GM19324 (cell line): ENCODE results near the gene MSI2.
A peak's percentile ranks its signal among the peaks of the same experiment; 100 is the strongest.

Experiments used
- ATAC-seq: cut with Tn5 transposase; IDR thresholded peaks from one replicate; pipeline ENCODE4 v1.9.1; 2021; ENCODE audit warnings: mild to moderate bottlenecking, moderate library complexity; ENCODE audit not compliant: unreplicated experiment, low FRiP score

The MSI2 gene

DNA sequence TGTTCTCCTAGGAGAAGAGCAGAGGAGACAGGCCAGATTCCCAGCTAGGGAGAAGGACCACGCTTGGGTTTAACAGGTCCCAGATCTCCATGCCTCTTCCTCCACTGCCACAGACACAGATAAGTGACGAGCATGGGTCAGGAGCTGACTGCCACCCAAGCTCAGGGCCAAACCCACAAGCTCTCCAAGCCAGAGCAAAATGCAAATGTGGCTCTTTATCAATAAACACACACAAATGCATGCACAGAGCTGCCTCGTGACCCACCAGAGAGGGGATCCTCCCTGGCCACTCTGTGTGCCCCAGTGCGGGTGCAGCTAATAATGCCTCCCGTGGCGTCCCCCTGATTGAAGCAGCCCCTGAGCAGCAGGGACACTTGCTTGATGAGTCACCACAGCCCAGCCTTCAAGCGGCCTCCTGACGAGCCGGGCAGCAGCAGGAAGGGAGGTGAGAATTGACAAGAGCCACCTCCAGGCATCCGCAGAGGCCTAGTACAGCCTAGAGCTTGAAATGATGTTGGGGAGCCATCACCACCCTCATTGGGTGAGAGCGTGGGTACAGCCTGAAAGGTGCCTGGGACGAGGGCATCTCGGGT lies 344.9 kb downstream of the MSI2 start:
- no peak for ATAC-seq

DNA sequence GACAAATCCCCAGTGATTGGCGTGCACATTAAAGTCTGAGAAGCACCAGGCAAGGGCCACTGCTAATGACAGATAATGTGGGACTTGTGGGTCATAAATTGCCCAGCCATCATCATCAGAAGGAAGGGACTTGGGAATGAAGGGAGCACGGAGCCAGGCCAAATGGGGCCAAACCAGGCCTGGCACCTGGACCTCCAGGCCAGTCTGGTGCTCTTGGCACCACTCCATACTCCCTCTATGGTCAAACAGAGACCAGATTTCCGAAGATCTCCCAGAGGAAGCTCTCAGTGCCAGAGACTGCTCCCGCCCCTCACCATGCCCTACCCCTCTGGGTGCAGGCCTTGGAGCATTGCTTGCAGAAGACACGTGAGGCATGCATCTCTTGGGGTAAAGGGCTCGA lies 346.6 kb downstream of the MSI2 start:
- no peak for ATAC-seq

DNA sequence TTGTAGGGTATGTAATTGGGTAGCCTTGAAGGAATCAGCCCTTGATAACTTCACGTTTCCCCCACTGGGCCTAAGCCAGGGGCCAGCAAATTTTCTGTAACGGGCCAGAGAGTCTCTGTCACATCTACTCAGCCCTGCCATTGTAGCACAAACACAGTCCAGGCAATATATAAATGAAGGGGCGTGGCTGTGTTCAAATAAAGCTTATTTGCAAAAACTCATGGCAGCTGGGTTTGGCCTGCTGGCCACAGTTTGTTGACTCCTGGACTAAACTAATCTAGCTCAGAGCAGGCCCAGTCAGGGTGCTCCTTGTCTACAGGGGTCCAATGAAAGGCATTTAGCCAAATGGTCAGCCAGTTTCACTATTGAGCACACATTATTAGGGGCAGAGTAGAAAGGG lies 347.2 kb downstream of the MSI2 start:
- ATAC-seq = no peak

DNA sequence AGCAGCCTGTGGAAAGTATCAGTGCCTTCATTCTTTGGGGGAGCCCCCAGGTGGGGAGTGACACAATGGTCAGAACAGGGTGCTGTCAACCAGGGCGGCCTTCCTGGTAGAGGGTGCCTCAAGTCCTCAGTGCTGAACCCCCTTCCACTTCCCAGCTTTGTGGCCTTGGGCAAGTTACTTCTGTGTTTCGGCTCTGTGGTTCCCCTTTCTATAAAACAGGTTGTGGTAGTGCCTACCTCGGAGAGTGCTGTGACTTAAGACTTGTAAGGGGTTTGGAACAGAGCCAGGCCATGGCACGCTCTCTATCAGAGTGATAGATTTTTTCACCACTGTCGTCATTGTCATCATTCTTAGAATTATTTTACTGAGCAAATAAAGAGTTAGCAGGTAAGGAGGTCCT lies 347.7 kb downstream of the MSI2 start:
- ATAC-seq = peak; percentile 43

DNA sequence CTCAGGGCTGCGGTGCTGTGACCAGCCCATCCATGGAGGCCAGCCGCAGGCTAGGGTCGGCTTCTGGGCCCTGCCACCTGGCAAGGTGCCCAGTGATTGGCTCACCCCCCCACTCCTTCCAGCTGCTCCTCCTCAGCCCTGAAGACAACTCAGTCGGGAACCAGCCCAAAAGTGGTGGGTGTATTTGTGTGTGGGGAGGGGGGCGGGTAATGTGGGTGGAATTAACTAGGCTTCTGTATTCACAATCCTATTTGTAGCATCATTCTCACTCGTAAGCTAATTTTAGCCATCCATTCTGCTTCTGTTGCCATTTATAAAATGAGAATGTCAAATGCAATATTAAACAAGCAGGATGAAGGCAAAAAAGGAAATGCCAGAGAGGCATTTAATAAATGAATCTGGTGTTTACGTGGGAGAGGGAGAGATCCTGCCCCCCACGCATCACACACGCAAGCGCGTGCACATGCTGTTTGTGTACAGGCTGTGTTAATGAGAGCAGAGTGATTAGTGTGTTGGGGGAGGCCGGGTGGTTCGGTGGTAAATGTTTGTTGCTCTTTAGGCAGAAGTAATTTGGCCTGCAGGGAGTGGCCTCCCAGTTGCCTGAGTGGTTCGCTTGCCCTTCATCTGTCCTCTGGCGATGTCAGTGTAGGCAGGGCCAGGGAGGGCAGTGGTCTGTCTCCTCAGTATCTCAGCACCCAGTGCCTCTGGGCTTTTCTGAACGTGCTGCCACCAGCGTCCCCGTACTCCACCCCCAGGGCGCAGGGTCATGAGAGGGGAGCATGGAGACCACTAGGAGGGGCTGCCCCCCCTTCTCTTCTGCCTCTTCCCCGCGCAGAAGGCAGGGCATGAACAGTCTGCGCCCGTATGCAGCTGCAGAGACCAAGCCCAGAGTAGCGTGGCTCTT lies 348.7 kb downstream of the MSI2 start:
- ATAC-seq = peak; percentile 69

DNA sequence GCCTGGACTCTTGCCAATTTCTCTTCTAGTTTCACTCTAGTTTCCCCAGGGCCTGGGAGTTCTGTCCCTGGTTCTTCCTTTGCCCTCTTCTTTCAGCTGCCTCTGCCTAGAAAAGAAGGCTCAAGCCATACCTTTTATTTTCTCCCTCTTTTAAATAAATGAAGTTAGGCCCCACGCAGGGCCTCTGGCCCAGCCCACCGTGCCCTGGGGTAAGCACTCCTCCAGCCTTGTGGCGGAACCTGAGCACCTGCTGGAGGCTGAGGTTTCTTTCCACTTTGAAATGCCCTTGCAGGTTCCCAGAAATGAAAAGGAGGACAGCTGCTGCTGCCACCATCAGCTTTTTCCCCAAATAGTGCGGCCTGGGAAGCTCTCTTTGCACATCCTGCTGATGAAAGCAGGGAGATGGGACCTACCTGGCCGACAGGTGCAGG lies 349.4 kb downstream of the MSI2 start:
- ATAC-seq = peak; percentile 28

DNA sequence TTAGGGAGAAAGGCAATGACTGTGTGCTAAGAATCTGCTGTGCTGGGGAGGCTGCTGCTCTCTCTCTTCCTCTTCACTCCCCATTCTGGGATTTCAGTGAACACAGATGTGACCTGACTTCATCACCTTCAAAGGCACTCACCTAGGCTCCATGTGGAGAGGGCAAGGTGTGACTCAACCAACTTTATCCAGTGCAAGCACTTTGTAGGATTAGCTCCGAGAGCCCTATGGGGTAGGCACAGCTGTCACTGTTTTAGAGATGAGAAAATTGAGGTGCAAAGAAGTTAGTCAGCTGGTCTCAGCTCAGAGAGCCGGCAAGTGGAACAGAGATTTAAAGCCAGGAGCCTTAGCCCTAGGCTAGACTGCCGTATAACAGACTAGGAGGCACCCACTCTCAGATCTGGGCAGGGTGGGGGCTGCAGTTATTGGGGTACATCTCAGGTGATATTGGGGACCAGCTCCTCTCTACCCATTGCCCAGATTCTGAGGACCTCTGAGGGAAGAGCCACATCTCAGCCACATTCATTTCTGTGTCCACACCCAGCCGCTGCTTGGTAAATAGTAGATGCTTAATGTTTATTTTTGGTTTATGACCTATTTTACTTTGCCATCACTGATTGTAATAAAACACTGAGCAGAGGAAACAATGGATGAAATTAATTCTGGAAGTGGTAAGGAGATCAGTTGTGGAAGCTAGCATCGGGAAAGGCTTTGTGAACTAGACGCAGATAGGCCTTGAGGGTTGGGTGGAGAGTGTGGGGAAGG lies 350.0 kb downstream of the MSI2 start:
- ATAC-seq = no peak

DNA sequence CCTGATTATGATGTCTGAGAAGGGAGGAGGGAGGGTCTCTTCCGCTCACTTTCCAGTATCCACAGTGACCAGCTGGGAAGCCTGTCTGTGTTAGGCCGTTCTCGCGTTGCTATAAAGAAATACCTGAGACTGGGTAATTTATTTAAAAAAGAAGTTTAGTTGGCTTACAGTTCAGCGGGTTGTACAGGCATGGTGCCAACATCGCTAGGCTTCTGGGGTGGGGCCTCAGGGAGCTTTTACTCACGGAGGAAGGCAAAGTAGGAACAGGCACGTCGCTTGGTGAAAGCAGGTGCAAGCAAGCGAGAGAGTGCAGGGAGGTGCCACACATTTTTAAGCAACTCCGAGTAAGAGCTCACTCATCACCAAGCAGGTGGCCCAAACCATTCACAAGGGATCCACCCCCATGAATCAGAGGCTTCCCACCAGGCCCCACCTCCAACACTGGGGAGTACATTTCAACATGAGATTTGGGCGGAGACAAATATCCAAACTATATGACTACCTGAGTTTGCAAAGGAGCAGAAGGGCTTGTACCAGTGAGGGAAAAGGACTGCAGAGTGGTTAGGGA lies 351.3 kb downstream of the MSI2 start:
- ATAC-seq = no peak

DNA sequence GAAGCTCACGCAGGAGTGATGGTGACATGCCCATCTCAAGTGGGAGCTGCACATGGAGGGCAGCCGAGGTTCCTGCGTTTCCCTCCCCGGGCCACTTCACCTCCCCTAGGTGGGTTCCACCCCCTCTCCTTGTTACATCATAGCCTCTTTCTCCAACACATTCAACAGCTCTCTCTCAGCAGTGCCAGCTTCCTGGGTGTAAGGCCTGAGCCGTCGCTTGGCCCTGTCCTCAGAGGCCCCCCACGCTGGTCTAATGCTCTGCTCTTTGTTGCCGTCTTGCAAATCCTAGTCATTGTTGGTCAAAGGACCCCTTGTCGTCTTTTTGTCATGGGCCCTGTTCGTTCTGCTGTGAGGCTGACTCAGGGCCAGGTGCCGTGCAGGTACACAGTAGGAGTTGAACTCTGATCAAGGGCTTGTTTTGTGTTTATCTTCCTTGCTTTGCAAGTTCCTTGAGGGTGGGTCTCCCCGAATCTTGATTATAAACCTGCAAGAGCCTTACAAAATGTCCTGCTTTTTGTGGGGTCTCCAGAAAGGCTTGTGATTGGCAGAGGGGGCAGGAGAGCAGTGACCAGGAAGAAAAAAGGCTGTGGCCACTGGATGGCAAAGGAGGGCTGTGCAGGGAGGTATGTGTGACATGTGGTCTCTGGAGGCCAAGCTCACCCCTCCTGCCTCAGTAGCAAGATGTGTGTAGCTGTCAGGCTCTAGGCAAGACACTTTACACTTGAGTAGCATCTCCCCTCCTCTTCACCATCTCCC lies 352.2 kb downstream of the MSI2 start:
- no peak for ATAC-seq

DNA sequence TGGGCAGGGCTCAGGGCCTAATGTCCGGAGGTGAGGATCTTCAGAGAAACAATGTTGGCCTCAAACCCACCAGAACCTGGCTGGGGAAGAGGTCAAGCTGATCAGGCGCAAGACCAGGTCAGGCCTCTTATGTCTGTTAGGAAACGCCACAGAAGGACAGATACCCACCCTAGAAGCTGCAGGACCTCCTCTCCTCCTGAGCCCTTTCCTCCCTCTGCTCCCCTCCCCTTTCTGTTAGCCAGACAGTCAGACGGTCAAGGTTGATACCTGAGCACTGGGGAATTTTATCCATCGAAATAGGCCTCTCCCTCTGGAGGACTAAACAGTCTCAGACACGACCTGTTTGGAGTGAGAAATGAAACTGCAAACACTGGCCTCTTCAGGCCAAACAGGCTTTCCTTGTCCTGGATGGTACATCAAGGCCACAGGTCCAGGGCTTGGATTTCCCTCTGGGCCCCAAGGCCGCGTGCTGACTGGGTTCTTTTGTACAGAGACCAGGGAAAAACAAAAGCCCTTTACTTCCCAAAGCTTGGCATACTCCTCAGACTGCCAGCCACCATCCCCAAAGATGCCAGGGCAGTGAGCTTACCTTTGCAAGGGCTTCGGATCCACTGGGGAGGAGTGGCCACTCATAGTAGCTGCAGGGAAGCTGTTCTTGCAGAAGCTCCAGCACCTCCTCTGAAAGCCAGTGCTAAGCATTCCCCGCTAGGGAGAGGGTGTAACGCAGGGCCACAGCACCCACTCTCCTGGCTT lies 353.0 kb downstream of the MSI2 start:
- no peak for ATAC-seq

DNA sequence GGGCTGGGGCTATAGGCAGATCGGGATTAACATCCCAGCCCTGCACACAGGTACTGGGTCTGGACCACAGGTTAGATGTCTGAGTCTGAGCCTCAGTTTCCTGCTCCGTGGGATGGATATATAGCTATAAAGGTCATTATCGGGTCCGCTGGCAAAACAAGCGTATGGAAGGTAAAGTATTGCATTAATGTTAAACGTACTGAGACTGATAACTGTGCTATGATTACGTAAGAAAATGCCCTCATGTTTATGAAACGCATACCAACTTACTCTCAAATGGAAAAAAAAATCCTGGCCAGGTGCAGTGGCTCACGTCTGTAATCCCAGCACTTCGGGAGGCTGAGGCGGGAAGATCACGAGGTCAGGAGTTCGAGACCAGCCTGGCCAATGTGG lies 353.6 kb downstream of the MSI2 start:
- no peak for ATAC-seq

DNA sequence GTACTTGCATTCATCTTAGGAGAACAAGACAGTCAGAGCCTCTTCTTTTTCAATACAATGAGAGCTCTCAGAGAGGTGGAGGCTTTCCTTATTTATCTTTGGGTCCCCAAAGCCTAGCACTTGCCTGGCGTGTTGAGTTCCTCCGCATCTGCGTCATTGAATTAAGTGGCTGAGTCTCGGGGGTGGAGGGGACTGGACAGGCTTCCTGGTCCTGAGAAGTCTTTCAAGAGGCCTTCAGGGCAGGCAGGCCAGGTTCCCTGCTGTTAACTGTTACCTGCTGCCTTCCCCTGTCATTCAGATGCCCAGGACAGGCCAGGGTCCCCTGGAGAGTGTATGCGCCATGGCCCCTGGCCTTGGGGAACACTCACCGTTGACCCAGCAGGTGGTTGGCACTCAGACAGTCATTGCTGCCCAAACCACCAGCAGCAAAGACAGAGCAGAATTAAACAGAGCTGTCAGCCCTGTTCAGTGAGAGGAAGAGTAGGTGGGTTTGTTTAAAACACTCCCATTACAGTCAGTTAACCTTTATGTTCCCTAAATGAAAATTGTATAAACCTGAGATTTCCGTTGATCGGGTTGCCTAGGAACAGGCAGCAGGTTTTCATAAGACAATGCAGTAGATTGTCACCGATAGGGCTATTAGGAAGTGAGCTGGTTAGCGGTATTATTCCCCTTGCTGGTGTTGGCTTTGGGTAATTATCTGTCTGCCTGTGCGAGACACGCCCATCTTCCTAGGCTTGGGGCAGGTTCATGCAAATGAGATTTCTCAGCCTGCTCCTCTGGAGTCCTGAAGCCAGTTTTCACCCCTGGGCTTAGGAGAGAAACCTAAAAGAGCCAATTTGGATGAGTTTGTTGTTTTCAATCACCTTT lies 356.1 kb downstream of the MSI2 start:
- no peak for ATAC-seq

DNA sequence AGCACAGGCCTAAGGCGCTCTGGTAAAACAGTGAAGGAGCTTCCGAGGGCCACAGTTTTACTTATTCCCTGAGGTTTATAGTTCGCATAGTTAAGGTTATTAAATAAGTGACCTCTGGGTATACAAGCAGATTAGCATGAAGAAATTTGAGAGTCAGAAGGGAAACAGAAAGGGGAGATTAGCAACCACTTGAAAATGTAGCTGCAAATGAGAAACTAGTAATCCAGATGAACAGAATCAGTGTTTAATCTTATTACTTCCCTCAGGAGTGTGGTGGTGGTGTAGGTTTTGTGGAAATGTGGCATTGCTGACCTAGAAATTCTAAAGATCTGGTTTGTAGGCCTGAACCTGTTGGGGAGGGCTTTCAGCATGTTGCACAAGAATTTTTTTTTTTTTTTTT lies 358.4 kb downstream of the MSI2 start:
- ATAC-seq = no peak

DNA sequence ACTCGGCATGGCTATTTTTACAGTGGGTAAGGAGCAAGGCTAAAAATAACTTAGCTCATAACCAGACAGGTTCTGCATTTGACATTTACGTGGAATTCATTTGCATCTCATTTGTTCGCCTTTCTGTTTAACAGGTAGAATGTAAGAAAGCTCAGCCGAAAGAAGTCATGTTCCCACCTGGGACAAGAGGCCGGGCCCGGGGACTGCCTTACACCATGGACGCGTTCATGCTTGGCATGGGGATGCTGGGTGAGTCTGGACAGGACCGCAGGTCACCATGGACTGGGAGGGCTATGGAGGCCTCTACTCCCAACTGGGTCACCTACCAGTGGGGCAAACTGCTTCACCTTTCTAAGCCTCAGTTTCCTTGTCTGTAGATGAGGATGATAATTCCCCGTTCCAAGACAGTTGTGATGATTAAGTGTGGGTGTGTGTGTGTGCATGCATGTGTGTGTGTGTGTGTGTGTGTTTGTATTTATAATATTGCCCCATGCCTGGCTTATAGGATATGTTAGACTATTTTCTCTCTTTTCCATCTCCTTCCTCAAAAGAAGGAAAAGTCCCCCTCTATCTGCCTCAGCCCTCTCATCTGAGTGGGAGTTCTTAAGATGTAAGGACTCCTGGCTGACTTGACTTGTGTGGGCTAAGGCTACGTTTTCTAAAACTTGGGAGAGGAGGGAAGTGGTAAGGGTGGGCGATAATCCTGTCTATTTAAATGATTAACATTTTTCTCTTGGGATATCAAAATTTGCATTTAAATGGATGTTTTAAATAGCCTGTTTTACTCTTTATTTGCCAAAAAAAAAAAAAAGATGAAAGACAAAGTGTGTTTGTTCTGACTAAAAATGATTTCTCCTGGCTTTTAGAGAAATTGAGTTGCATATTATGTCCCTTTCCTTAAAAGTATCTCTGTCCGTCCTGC lies 359.8 kb downstream of the MSI2 start:
- no peak for ATAC-seq

DNA sequence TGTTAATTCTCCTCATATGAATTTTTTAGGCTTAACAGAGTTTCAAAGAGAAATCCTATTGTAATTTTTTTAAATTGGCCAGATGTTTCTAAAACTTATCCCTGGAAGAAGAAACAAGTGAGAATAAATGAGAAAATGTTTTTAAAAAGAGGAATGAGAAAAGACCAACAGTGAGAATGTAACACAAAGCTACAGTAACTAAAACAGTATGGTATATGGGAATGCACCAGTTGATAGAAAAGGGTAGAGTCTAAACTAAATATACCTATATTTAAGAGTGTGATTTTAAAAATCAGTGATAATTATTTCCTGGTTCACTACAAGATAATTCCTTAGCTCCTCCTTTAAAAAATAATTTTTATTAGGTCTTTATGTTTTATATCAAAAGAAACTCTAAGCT lies 360.9 kb downstream of the MSI2 start:
- ATAC-seq = no peak

DNA sequence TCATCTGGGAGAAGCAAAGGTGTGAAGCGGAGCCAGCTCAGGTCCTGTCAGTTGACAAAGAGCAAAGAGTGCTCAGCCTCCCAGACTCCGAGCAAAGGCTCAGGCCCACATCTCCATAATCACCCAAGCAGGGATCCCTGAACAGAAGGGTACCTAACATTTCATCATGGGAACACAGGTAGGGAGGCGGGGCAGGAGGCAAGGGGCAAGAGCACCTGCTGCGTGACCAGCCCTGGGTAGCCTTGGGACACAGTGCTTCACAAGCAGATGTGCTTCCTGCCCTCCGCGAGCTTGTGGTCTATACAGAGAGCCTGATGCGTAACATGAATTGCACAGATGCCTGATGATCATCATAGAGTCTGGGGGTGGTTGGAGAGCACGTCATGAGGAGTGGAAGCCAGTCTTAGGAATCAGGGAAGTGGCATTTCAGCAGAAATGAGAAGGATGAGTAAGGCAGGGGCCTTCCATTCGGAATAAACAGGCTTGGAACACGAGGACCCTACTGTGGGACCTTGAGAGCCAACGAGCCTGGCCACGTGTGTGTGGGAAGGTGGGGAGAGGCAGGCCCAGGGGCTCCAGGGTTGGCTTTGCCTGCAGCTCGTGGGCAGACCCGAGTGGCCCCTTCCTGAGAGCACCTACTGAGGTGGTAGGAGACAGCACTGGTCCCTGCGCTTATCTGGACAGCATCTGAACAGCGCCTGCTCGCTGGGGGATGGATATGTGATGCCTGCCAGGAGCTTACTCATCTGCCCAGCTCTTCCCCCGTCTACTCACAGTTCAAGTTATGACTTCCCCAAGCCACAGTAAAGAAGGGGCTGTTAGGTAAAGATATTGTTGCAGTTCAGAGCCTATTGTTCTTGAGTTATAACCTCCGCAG lies 363.0 kb downstream of the MSI2 start:
- ATAC-seq = no peak

DNA sequence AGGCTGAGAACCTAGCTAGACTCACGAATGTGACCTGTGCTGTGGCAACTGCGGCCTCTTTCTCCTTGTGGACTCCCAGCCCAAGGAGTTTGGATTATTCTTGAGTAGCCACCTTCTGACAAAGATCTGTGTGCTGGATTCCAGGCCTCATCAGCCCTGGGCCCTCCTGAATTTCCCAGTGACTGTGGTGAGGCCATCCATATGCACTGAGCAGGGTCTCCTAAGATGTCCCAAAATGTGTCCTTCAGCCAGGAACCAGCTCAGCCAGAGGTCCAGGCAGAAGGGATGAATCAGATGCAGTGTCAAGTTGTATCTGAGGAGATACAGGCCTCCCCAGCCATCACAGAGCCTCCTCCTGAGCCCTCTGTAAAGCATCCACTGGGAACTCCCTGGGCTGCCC lies 364.3 kb downstream of the MSI2 start:
- no peak for ATAC-seq
